Right cardiac atrium (tissue), 5 donors: ENCODE data around the gene ELF4. TPM values are rescaled to one million over a fixed set of nuclear protein-coding genes. Genes with fewer than 3 reads are reported as not detected.

Source experiments
- ATAC-seq, 2 donors: fragments of 200-7000 bp; cut with Tn5 transposase; one replicate each; pipeline versions ENCODE4 v1.8.0 to v1.9.1; 2020; ENCODE audit warnings: moderate library complexity in 2 of 2, mild to moderate bottlenecking in 1 of 2
- DNase-seq, 3 donors: peaks; one replicate each; pipeline ENCODE4 v3.0.0-alpha.2; 2020
- H3K27ac ChIP-seq: one replicate; pipeline ENCODE4 v1.5.1; 2013; ENCODE audit warnings: mild to moderate bottlenecking, low read length, control low read depth, moderate library complexity
- H3K27me3 ChIP-seq: one replicate; pipeline ENCODE4 v1.6.1; 2013; ENCODE audit not compliant: control insufficient read depth, insufficient read depth
- H3K4me1 ChIP-seq: one replicate; pipeline ENCODE4 v1.6.1; 2013; ENCODE audit warnings: low read length; ENCODE audit not compliant: control insufficient read depth, insufficient read depth
- H3K4me3 ChIP-seq: one replicate; pipeline ENCODE4 v1.5.1; 2013; ENCODE audit warnings: low read length, control low read depth
- H3K9me3 ChIP-seq: one replicate; pipeline ENCODE4 v1.6.1; 2013; ENCODE audit warnings: low read length; ENCODE audit not compliant: control insufficient read depth
- WGBS: extraction: QIAGEN DNeasy Blood & Tissue Kit; methylation state at CpG from one replicate; pipeline ENCODE4 v1.1.7; 2013; 5-methylcytosine and 5-hydroxymethylcytosine counted together
- intact Hi-C, 4 donors: fragments of 100-400 bp; cut with DNase I; formaldehyde crosslinking; loops; one replicate each; pipeline versions ENCODE4 v1.11.0 to v1.14.0; 2022 to 2023
- polyA plus RNA-seq: library from polyadenylated mRNA; stranded (reverse); fragments of 200-250 nt; gene quantifications from one replicate; pipeline ENCODE4 v1.2.3, GENCODE V29; 2013
- total RNA-seq, 4 donors: library from RNA; stranded (reverse); fragmentation: NEBNext Ultra II Directional; extraction: Animal tissue kit (Norgen Biotek cat#: 25700); gene quantifications; one replicate each; pipeline ENCODE4 v1.2.1, GENCODE V29; 2021
- donor health status: healthy with polysubstance abuse.
- donor health status: DM: no; HTN: yes; CAD: no.
- donor health status: DM: no; HTN: no; CAD: no.
- donor health status: DM: no; HTN: yes; CAD: no; lungs with severe emphysema.
- donor health status: DM: yes; HTN: yes; CAD: no.

Gene ELF4
- total and polyA plus RNA-seq, 5 donors, result 1.7 to 5.6 (median 3.4) TPM

- no peak for DNase-seq
- no peak overlapping the region for H3K4me3 ChIP-seq
- intact Hi-C loops, result no loop called here
- no peak overlapping the region for H3K27ac ChIP-seq
- H3K4me1 ChIP-seq, result peaks cover 1% of the 10 kb centered on the region
- no peaks in the 10 kb centered on the region for H3K9me3 ChIP-seq
- no peaks in the 10 kb centered on the region for H3K27me3 ChIP-seq
- no peak for ATAC-seq
- 80% methylated on average over 9 of the region's 9 CpGs for WGBS
Measured at GRCh38 chrX:130114141-130114588, 3.9 kb upstream of the ELF4 start.

GRCh38 chrX:130111220-130112154 lies 1.2 kb upstream of the ELF4 start:
- ATAC-seq (no peak), DNase-seq (peak in 1 of 3 donors; percentile 67)
- intact Hi-C loops, result no loop called here
- peak overlapping the region; percentile 52 for H3K27ac ChIP-seq
- 34% methylated on average over 43 of the region's 43 CpGs for WGBS
- no peaks in the 10 kb centered on the region for H3K9me3 ChIP-seq
- H3K4me3 ChIP-seq, result peak overlapping the region; percentile 79
- H3K27me3 ChIP-seq, result no peaks in the 10 kb centered on the region
- peaks cover 3% of the 10 kb centered on the region for H3K4me1 ChIP-seq

GRCh38 chrX:130109429-130110378 lies 593 bp downstream of the ELF4 start:
- DNase-seq (peak in 2 of 3 donors; percentile 61 to 68), ATAC-seq (peak; percentile 27 to 38)
- H3K27ac ChIP-seq, result peak overlapping the region; percentile 70
- intact Hi-C loops, result no loop called here
- no peaks in the 10 kb centered on the region for H3K9me3 ChIP-seq
- no peaks in the 10 kb centered on the region for H3K27me3 ChIP-seq
- H3K4me3 ChIP-seq, result peak overlapping the region; percentile 79
- 5% methylated on average over 81 of the region's 81 CpGs for WGBS
- H3K4me1 ChIP-seq, result peaks cover 6% of the 10 kb centered on the region

GRCh38 chrX:130108647-130109428 lies 1.5 kb downstream of the ELF4 start:
- H3K9me3 ChIP-seq, result no peaks in the 10 kb centered on the region
- ATAC-seq, result peak; percentile 62 to 64
- WGBS, result 33% methylated on average over 9 of the region's 9 CpGs
- no peaks in the 10 kb centered on the region for H3K27me3 ChIP-seq
- peak; percentile 49 to 78 (median 70) for DNase-seq
- H3K4me3 ChIP-seq, result peak overlapping the region; percentile 79
- H3K4me1 ChIP-seq, result peaks cover 11% of the 10 kb centered on the region
- no peak overlapping the region for H3K27ac ChIP-seq
- intact Hi-C loops, result no loop called here

- no peak for ATAC-seq
- Histone ChIP-seq H3K9me3 (no peaks in the 10 kb centered on the region), H3K4me1 (peaks cover 9% of the 10 kb centered on the region), H3K27ac (no peak overlapping the region), H3K27me3 (no peaks in the 10 kb centered on the region), H3K4me3 (no peak overlapping the region)
- WGBS, result 52% methylated on average over 10 of the region's 10 CpGs
- intact Hi-C loops, result no loop called here
- peak in 1 of 3 donors; percentile 61 for DNase-seq
Measured at GRCh38 chrX:130106071-130106470, 4.2 kb downstream of the ELF4 start.

GRCh38 chrX:130105244-130105643 lies 5.1 kb downstream of the ELF4 start:
- intact Hi-C loops, result no loop called here
- Histone ChIP-seq H3K27me3 (no peaks in the 10 kb centered on the region), H3K4me1 (peaks cover 9% of the 10 kb centered on the region), H3K9me3 (no peaks in the 10 kb centered on the region), H3K27ac (no peak overlapping the region), H3K4me3 (no peak overlapping the region)
- DNase-seq (no peak), ATAC-seq (no peak)
- WGBS, result 73% methylated on average over 3 of the region's 3 CpGs

- Histone ChIP-seq H3K27ac (no peak overlapping the region), H3K4me3 (no peak overlapping the region), H3K27me3 (no peaks in the 10 kb centered on the region), H3K9me3 (no peaks in the 10 kb centered on the region), H3K4me1 (peaks cover 13% of the 10 kb centered on the region)
- ATAC-seq (no peak), DNase-seq (no peak)
- WGBS, result 47% methylated on average over 3 of the region's 3 CpGs
- intact Hi-C loops, result no loop called here
Measured at GRCh38 chrX:130103605-130104004, 6.7 kb downstream of the ELF4 start.

- intact Hi-C loops, result no loop called here
- peak; percentile 89 to 95 for ATAC-seq
- H3K27me3 ChIP-seq, result no peaks in the 10 kb centered on the region
- peak overlapping the region; percentile 72 for H3K27ac ChIP-seq
- peaks cover 13% of the 10 kb centered on the region for H3K4me1 ChIP-seq
- 33% methylated on average over 5 of the region's 5 CpGs for WGBS
- no peaks in the 10 kb centered on the region for H3K9me3 ChIP-seq
- H3K4me3 ChIP-seq, result no peak overlapping the region
- DNase-seq, result peak; percentile 84 to 88 (median 88)
Measured at GRCh38 chrX:130100180-130100579, 10.1 kb downstream of the ELF4 start.

- intact Hi-C loops, result no loop called here
- Histone ChIP-seq H3K27ac (no peak overlapping the region), H3K4me1 (peaks cover 8% of the 10 kb centered on the region), H3K9me3 (no peaks in the 10 kb centered on the region), H3K27me3 (no peaks in the 10 kb centered on the region), H3K4me3 (no peak overlapping the region)
- ATAC-seq (no peak), DNase-seq (no peak)
- 68% methylated on average over 5 of the region's 5 CpGs for WGBS
Measured at GRCh38 chrX:130098210-130098552, 12.1 kb downstream of the ELF4 start.

GRCh38 chrX:130097507-130098209 lies 12.6 kb downstream of the ELF4 start:
- ATAC-seq (peak; percentile 35 to 46), DNase-seq (no peak)
- WGBS, result 65% methylated on average over 14 of the region's 14 CpGs
- intact Hi-C loops, result no loop called here
- Histone ChIP-seq H3K4me3 (no peak overlapping the region), H3K9me3 (no peaks in the 10 kb centered on the region), H3K4me1 (peaks cover 10% of the 10 kb centered on the region), H3K27ac (no peak overlapping the region), H3K27me3 (no peaks in the 10 kb centered on the region)
